PC-3 (cell line): ENCODE measurements around the gene S100Z.

Source experiments
- EZH2 ChIP-seq: fragments of 300-600 bp; sonication (generic); IDR thresholded peaks from one replicate; pipeline ENCODE4 v1.6.1; 2017; ENCODE audit warnings: antibody characterized with exemption, mild to moderate bottlenecking, low read length; ENCODE audit not compliant: unreplicated experiment
- TF ChIP-seq, protein P1 (sequence below): fragments of 300-600 bp; sonication (generic); conservative IDR thresholded peaks from 2 replicates; pipeline ENCODE4 v1.5.1; 2017; ENCODE audit warnings: antibody characterized with exemption, low read depth, mild to moderate bottlenecking, low read length

DNA sequence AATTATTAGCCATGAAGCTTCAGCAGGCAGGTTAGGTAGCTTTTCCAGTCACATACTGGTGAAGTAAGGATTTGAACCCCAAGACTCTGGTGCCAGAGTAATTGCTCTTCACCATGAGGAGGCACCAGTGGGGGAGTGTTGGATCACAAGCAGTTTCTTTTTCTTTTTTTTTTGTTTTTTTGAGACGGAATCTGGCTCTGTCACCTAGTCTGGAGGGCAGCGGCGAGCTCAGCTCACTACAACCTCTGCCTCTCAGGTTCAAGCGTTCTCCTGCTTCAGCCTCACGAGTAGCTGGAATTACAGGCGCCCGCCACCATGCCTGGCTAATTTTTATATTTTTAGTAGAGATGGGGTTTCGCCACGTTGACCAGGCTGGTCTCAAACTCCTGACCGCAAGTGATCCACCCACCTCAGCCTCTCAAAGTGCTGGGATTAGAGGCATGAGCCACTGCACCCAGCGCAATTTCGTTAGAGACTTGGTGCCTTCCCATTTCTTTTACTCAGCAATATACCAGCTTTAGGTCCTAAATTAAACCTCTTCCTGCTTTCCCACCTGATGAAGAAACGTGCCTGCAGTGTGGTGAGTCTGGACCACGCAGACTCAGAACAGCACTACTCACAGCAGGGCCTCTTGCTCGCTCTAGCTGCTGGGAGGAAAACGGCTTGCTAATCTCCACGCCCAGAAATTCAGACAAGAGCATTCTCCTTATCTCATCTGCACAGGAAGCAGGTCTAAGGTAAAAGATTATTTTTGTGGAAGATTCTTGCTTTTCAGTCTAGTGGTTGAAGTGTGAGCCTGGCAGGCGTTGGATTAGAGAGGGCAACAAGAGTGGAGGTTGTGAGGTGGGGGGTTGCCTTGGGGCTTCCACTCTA lies at the start of gene S100Z:
- TF ChIP-seq, protein P1, sequence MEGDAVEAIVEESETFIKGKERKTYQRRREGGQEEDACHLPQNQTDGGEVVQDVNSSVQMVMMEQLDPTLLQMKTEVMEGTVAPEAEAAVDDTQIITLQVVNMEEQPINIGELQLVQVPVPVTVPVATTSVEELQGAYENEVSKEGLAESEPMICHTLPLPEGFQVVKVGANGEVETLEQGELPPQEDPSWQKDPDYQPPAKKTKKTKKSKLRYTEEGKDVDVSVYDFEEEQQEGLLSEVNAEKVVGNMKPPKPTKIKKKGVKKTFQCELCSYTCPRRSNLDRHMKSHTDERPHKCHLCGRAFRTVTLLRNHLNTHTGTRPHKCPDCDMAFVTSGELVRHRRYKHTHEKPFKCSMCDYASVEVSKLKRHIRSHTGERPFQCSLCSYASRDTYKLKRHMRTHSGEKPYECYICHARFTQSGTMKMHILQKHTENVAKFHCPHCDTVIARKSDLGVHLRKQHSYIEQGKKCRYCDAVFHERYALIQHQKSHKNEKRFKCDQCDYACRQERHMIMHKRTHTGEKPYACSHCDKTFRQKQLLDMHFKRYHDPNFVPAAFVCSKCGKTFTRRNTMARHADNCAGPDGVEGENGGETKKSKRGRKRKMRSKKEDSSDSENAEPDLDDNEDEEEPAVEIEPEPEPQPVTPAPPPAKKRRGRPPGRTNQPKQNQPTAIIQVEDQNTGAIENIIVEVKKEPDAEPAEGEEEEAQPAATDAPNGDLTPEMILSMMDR = no peak
- TF ChIP-seq EZH2 = no peak
